HG02852 (cell line): ENCODE data around the gene PTPRF.

ENCODE experiments used
- ATAC-seq: cut with Tn5 transposase; IDR thresholded peaks from one replicate; pipeline ENCODE4 v1.9.1; 2021; ENCODE audit warnings: mild to moderate bottlenecking, moderate library complexity; ENCODE audit not compliant: unreplicated experiment

The PTPRF gene

DNA sequence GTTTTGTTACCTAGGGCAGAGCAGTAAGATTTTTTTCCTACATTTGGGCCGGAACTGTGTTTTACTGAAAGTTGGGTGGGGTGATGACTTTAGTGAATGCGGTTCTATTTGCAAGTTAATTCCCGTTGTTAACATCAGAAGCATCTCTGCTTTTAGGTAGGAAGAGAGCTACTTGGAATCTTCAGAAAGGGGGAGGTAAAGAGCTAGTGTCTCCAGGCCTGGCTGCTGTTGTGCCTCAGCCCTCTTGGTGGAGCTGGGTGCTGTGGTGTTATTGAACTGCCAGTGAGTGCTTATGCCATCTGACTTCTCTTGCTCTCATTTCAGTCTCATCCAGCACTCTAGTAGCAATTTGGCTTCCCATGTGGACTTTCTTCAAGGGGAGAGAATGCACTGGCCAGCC, 122.7 kb downstream of the PTPRF start:
- no peak for ATAC-seq

DNA sequence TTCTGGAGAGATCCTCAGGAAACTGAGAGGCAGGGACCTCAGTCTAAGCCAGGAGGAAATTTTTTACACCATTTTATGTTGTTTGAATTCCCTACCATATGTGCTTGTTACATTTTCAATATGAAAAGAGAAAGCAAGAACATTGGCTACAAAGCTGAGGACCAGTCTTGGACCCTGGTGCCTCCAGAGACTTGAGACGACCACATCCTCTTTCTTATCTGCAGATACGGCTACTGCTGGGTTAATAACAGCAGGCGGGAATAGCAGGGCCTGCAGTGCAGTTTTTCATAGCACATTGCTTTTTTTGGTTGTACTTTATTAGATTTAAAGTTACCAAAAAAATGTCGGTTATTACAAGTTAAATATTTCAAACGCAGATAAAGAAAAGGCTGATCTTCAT, 123.2 kb downstream of the PTPRF start:
- ATAC-seq: no peak

DNA sequence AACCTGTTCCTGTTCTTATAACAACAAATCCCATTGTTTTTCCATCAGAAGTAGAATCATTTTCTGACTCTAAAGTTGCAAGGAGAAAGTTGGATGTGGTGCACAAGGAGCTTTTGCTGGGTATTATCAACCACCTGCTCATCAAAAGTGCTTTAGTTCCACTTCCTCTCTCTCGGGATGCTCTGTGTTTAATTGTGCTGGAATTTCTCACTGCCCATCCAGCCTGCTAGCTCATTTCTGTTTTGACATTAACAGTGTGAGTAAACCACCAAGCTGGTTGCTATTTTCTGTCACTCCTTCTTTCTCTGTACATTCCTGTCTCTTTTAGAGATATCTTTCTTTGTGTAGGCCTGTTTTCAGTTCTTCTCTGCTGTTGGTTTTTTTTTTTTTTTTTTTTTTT, 125.3 kb downstream of the PTPRF start:
- no peak for ATAC-seq

DNA sequence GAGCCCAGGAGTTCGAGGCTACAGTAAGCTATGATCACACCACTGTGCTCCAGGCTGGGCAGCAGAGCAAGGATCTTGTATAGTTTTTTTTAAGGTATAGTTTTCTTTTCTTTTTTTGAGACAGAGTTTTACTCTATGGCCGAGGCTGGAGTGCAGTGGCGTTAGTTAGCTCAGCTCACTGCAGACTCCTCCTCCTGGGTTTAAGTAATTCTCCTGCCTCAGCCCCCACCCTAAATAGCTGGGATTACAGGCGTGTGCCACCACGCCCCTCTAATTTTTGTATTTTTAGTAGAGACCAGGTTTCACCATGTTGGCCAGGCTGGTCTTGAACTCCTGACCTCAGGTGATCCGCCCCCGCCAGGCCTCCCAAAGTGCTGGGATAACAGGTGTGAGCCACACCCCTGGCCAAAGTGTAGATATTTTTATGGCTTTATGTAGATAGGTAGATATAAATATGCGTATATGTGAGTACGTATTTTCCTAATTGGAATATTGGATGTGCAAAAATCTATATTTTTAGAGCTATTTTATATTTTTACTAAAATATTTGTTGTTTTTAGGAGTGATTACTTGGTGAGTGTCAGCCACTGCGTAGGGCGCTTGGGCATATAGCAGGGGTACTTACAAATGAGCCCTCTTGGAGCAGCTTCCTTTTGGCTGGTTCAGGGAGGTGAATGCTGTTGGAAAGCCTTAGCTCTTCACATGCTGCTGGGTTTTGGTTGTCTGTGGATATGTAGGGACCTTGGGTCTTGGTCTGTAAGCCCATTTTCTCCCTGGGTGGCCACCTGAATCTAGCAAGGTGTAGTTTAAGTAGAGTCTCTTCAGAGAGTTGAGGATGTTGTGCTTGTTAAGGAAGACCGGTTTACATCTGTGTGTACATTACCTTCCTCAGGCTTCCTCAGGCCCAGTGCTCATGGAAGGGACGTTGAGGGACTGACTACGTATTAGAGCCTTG, 128.8 kb downstream of the PTPRF start:
- ATAC-seq: no peak

DNA sequence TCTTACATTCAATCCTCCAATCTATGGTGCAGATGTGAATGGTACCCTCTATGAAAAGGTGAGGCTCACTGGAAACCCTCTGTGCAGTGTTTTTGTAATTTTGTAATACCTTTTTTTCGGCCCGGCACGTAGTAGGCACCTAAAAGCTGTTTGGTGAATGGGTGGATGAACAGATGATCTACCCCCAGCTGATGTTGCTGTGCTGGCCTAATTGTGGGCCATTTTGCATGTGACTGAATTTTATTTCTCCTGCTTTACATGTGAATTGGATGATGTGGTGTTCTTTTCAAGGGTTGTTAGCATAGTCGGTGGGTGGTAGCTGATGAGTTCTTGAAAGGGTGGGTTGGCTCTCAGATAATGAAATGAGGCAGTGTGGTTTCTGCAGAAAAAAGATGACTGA, 129.7 kb downstream of the PTPRF start:
- no peak for ATAC-seq

DNA sequence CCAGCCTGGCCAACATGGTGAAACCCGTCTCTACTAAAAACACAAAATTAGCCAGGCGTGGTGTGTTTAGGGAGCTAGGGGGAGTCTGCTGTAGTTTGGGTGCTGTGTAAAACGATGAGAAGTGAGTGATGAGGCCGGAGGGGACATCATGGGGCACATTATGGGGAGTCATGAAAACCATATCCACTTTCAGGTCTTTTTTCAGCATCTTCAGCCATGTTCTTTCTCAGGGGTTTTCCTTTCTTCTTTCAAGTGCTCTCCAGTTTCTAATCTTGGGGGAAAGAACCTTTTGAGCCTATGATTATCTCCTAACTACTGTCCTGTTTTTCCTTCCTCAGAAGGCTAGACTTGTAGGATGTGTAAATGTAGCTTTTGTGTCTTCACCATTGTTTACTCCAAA, 133.7 kb downstream of the PTPRF start:
- no peak for ATAC-seq

DNA sequence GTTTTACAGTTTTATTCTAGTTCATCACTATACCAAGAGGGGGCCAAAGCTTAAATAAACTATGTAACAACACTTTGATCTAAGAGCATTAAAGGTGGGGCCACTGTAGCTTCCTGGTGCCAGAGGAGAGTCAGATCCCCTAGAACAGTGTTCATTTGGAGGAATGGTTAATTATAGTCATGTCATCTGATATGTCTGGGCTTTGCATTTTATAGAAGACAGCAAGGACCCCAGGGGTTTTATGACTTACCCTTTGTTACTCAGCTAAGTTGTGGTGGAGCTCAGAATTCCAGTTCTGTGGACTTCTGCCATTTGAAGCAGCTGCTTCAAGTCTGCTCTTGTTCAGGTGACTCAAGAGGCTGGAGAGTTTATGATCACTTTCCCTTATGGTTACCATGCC, 135.9 kb downstream of the PTPRF start:
- no peak for ATAC-seq

DNA sequence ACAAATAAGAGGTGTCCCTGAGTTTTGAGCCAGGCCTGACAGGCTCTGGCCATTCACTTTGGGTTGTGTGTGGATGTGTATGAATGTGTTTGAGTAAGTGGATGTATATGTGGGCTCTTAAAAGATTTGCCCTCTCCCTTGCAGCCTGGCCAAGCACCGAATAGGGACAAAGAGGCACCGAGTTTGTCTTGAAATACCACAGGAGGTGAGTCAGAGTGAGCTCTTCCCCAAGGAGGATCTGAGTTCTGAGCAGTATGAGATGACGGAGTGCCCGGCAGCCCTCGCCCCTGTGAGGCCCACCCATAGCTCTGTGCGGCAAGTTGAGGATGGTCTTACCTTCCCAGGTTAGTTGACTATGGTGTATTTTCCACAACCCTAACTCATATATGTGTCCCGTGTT, 138.3 kb downstream of the PTPRF start:
- ATAC-seq: no peak

DNA sequence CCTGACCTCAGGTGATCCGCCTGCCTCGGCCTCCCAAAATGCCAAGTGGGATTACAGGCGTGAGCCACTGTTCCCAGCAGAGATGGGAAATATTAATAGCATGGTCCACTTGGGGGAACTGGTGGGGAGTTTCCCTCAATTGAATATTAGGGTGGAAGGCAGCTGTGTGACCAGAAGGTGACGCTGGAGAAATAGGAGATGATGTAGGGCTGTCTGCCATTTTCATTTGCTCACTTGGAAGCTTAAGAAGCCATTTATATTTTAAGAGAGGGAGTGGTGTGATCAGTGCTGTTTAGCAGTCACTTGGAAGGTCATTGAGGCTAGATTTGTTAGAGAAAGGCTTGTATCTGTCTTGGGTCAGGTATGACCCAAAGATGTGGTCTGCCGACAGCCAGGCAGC, 139.2 kb downstream of the PTPRF start:
- no peak for ATAC-seq

DNA sequence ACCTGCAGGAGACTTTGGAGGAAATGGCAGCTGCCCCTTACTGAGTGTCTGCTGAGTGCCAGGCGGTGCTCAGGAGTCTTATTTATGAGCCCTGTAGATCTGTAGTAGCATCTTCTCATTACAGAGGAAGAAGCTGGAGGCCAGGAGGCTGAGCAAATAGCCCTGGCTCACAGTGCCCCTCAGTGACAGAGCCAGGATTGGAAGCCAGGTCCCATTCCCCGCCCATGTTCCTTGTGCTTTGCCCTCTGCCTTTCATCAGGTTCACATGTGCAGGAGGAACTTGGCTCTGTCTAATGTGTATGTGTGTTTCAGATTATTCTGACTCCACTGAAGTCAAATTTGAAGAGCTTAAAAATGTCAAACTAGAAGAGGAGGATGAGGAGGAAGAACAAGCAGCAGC, 140.5 kb downstream of the PTPRF start:
- no peak for ATAC-seq

DNA sequence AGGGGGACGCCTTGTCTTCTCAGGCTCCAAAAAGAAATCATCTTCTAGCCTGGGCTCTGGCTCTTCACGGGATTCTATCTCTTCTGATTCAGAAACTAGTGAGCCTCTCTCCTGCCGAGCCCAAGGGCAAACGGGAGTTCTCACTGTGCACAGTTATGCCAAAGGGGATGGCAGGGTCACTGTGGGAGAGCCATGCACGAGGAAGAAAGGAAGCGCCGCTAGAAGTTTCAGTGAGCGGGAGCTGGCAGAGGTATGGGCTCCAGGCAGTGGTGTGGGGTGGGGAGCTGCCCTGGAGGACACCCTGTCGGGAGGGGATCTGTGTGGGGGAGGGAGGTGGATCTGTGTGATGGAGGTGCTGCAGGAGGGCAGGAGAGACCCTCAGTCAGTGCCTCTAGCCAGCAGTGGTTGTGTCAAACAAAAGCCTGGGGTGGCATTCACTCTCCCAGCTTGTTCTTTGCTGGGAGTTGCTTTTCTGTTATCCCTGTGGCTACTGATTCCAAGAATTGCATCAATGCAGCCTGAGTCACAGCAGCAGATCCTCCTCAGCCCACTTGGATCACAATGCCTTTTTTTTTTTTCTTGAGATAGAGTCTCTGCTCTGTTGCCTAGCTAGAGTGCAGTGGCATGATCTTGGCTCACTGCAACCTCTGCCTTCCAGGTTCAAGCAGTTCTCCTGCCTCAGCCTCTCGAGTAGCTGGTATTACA, 141.1 kb downstream of the PTPRF start:
- ATAC-seq: no peak

DNA sequence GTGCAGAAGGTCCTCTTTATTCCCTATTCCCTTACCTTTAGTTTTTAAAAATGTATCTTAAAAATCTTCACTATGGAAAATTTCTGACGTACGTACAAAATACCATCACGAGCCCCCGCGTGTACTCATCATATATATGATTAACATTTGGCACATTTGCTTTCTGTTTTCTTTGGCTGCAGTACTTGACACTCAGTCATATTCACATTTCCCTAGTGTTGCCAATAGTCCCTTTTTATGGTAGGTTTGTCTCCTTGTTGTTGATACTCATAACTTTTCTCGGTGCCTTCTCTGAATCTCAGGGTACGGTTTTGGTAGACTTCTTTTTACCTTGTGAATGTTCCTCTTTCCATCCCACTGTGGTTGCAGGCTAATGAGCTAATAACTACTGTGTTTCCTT, 142.6 kb downstream of the PTPRF start:
- ATAC-seq: no peak
